ENCODE data around the gene UQCC5.

- TF ChIP-seq POLR2AphosphoS5 (IDR thresholded peaks at IDR 0.05; ENCODE audit: low read depth, low read length) (no peak), REST (IDR thresholded peaks at IDR 0.05; ENCODE audit: insufficient read depth in 1 of 2, low read depth in 2 of 2, low read length in 2 of 2) (no peak), TAF1 (IDR thresholded peaks at IDR 0.05; ENCODE audit: borderline replicate concordance, insufficient read depth, low read length) (no peak), SIN3A (IDR thresholded peaks at IDR 0.05; ENCODE audit: borderline replicate concordance, insufficient read depth, low read length) (no peak), FOXP2 (optimal IDR thresholded peaks at IDR 0.05; ENCODE audit: borderline replicate concordance, extremely low read depth, extremely low read length, insufficient read depth) (no peak)
Observed at GRCh38 chr3:52494886-52495495, 41.4 kb upstream of the UQCC5 start, which contains the start of gene STAB1.
